ENCODE data around the gene RAMAC. TPM values are rescaled to one million over a fixed set of nuclear protein-coding genes. Genes with fewer than 3 reads are reported as not detected.

Gene RAMAC
- total and polyA plus RNA-seq, 2 of the 8 experiments (the other 6 are each of a cell fraction or from before 2014, with no cell fraction given) = 20.7 to 32.9 TPM

DNA sequence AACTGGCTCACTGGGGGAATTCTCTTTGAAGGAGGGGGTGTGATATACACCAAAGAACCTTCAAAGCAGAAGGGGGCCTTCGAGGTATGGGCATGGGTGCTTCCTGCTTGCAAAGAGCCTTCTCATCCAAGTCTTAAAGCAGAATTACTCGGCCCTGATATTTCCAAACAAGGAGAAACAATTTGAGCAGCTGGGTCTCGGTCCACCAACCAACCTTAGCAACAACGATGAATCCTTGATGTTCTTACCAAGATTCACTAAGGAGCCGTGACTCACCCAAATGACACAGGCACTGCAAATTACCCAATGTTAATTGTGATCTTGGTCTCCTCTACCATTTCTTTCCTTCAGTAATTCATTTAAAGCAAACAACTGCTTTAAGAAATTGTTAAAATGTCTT lies 41.2 kb upstream of the RAMAC start (continued):
- TF ChIP-seq, protein P1, sequence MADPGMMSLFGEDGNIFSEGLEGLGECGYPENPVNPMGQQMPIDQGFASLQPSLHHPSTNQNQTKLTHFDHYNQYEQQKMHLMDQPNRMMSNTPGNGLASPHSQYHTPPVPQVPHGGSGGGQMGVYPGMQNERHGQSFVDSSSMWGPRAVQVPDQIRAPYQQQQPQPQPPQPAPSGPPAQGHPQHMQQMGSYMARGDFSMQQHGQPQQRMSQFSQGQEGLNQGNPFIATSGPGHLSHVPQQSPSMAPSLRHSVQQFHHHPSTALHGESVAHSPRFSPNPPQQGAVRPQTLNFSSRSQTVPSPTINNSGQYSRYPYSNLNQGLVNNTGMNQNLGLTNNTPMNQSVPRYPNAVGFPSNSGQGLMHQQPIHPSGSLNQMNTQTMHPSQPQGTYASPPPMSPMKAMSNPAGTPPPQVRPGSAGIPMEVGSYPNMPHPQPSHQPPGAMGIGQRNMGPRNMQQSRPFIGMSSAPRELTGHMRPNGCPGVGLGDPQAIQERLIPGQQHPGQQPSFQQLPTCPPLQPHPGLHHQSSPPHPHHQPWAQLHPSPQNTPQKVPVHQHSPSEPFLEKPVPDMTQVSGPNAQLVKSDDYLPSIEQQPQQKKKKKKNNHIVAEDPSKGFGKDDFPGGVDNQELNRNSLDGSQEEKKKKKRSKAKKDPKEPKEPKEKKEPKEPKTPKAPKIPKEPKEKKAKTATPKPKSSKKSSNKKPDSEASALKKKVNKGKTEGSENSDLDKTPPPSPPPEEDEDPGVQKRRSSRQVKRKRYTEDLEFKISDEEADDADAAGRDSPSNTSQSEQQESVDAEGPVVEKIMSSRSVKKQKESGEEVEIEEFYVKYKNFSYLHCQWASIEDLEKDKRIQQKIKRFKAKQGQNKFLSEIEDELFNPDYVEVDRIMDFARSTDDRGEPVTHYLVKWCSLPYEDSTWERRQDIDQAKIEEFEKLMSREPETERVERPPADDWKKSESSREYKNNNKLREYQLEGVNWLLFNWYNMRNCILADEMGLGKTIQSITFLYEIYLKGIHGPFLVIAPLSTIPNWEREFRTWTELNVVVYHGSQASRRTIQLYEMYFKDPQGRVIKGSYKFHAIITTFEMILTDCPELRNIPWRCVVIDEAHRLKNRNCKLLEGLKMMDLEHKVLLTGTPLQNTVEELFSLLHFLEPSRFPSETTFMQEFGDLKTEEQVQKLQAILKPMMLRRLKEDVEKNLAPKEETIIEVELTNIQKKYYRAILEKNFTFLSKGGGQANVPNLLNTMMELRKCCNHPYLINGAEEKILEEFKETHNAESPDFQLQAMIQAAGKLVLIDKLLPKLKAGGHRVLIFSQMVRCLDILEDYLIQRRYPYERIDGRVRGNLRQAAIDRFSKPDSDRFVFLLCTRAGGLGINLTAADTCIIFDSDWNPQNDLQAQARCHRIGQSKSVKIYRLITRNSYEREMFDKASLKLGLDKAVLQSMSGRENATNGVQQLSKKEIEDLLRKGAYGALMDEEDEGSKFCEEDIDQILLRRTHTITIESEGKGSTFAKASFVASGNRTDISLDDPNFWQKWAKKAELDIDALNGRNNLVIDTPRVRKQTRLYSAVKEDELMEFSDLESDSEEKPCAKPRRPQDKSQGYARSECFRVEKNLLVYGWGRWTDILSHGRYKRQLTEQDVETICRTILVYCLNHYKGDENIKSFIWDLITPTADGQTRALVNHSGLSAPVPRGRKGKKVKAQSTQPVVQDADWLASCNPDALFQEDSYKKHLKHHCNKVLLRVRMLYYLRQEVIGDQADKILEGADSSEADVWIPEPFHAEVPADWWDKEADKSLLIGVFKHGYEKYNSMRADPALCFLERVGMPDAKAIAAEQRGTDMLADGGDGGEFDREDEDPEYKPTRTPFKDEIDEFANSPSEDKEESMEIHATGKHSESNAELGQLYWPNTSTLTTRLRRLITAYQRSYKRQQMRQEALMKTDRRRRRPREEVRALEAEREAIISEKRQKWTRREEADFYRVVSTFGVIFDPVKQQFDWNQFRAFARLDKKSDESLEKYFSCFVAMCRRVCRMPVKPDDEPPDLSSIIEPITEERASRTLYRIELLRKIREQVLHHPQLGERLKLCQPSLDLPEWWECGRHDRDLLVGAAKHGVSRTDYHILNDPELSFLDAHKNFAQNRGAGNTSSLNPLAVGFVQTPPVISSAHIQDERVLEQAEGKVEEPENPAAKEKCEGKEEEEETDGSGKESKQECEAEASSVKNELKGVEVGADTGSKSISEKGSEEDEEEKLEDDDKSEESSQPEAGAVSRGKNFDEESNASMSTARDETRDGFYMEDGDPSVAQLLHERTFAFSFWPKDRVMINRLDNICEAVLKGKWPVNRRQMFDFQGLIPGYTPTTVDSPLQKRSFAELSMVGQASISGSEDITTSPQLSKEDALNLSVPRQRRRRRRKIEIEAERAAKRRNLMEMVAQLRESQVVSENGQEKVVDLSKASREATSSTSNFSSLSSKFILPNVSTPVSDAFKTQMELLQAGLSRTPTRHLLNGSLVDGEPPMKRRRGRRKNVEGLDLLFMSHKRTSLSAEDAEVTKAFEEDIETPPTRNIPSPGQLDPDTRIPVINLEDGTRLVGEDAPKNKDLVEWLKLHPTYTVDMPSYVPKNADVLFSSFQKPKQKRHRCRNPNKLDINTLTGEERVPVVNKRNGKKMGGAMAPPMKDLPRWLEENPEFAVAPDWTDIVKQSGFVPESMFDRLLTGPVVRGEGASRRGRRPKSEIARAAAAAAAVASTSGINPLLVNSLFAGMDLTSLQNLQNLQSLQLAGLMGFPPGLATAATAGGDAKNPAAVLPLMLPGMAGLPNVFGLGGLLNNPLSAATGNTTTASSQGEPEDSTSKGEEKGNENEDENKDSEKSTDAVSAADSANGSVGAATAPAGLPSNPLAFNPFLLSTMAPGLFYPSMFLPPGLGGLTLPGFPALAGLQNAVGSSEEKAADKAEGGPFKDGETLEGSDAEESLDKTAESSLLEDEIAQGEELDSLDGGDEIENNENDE (IDR thresholded peaks at IDR 0.05; ENCODE audit: insufficient replicate concordance, low read length) = no peak
- TF ChIP-seq CBX8 (IDR thresholded peaks at IDR 0.05; ENCODE audit: borderline replicate concordance, low read depth, low read length) (no peak), KDM1A (IDR thresholded peaks at IDR 0.05; ENCODE audit: borderline replicate concordance, low read length) (no peak), HDAC2 (IDR thresholded peaks at IDR 0.05; ENCODE audit: borderline replicate concordance in 1 of 2, low read depth in 2 of 2, low read length in 2 of 2) (no peak), TAF1 (IDR thresholded peaks at IDR 0.05; ENCODE audit: low read depth, low read length) (no peak), POLR2AphosphoS5 (IDR thresholded peaks at IDR 0.05; ENCODE audit: low read depth, low read length) (no peak), ASH2L (IDR thresholded peaks at IDR 0.05; ENCODE audit: low read length) (no peak), MAFK (IDR thresholded peaks at IDR 0.05; ENCODE audit: low read depth, low read length) (no peak), TAF7 (optimal IDR thresholded peaks at IDR 0.05; ENCODE audit: borderline replicate concordance, low read depth, low read length) (no peak), POLR2A (IDR thresholded peaks at IDR 0.05; ENCODE audit: control extremely low read depth in 1 of 2, low read depth in 2 of 2, low read length in 2 of 2) (no peak)
- TF ChIP-seq, protein P2, sequence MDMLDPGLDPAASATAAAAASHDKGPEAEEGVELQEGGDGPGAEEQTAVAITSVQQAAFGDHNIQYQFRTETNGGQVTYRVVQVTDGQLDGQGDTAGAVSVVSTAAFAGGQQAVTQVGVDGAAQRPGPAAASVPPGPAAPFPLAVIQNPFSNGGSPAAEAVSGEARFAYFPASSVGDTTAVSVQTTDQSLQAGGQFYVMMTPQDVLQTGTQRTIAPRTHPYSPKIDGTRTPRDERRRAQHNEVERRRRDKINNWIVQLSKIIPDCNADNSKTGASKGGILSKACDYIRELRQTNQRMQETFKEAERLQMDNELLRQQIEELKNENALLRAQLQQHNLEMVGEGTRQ (IDR thresholded peaks at IDR 0.05; ENCODE audit: low read length) = no peak
